IgD-negative memory B cell (primary cell): ENCODE results near the gene AQR. TPM values are rescaled to one million over a fixed set of nuclear protein-coding genes. Genes with fewer than 3 reads are reported as not detected.

ENCODE experiments used
- H3K27ac Mint-ChIP-seq, 3 donors: one replicate each; pipeline ENCODE4 v1.8.0; 2020 to 2022; ENCODE audit warnings: mild to moderate bottlenecking in 3 of 3, mixed read lengths in 3 of 3, moderate library complexity in 1 of 3
- H3K27me3 Mint-ChIP-seq: one replicate; pipeline ENCODE4 v1.8.0; 2021; ENCODE audit warnings: mixed read lengths
- H3K36me3 Mint-ChIP-seq: one replicate; pipeline ENCODE4 v1.8.0; 2020; ENCODE audit warnings: mild to moderate bottlenecking, mixed read lengths
- H3K4me1 Mint-ChIP-seq, 3 donors: one replicate each; pipeline ENCODE4 v1.8.0; 2020 to 2022; ENCODE audit warnings: mixed read lengths in 3 of 3, mild to moderate bottlenecking in 1 of 3
- H3K4me3 Mint-ChIP-seq, 4 donors: one replicate each; pipeline ENCODE4 v1.8.0; 2020 to 2022; ENCODE audit warnings: mild to moderate bottlenecking in 4 of 4, mixed read lengths in 4 of 4, moderate library complexity in 3 of 4
- H3K9me3 Mint-ChIP-seq, 3 donors: one replicate each; pipeline ENCODE4 v1.8.0; 2020 to 2021; ENCODE audit warnings: mixed read lengths in 3 of 3, mild to moderate bottlenecking in 1 of 3
- polyA plus RNA-seq: library from polyadenylated mRNA; unstranded; fragments of 300-500 nt; fragmentation: Illumina TruSeq; gene quantifications from one replicate; pipeline ENCODE4 v1.2.3, GENCODE V29; 2021

The AQR gene
- polyA plus RNA-seq = 11.1 TPM

- H3K27me3 Mint-ChIP-seq = no peaks in the 10 kb centered on the region
- H3K27ac Mint-ChIP-seq = peak within 1 kb of the TSS; percentile 85 to 97 (median 96)
- H3K9me3 Mint-ChIP-seq = no peaks in the 10 kb centered on the region
- peaks cover 29 to 36% (median 34%) of the 10 kb centered on the region in 3 donors for H3K4me1 Mint-ChIP-seq
- H3K36me3 Mint-ChIP-seq = peaks cover 4% of the 10 kb centered on the region
- peak within 1 kb of the TSS; percentile 97 to 100 (median 98) for H3K4me3 Mint-ChIP-seq
Measured at GRCh38 chr15:34969340-34970097, at the start of gene AQR. Gene AQR, minus strand, starts transcription at chr15:34969742. Its CDS starts 129 bp downstream, at chr15:34969613.

- Mint-ChIP-seq H3K9me3 (no peaks in the 10 kb centered on the region), H3K4me3 (no peak overlapping the region), H3K27ac (no peak overlapping the region), H3K27me3 (peaks cover 2% of the 10 kb centered on the region), H3K36me3 (no peaks in the 10 kb centered on the region), H3K4me1 (no peaks in the 10 kb centered on the region)
Measured at GRCh38 chr15:35014241-35014640, 44.7 kb upstream of the AQR start.

- H3K27me3 Mint-ChIP-seq = peaks cover 2% of the 10 kb centered on the region
- H3K9me3 Mint-ChIP-seq = no peaks in the 10 kb centered on the region
- no peak overlapping the region for H3K27ac Mint-ChIP-seq
- H3K36me3 Mint-ChIP-seq = no peaks in the 10 kb centered on the region
- H3K4me3 Mint-ChIP-seq = no peak overlapping the region
- no peaks in the 10 kb centered on the region for H3K4me1 Mint-ChIP-seq
Measured at GRCh38 chr15:35013370-35013769, 43.8 kb upstream of the AQR start.

- Mint-ChIP-seq H3K4me1 (no peaks in the 10 kb centered on the region), H3K27me3 (no peaks in the 10 kb centered on the region), H3K4me3 (no peak overlapping the region)
Measured at GRCh38 chr15:35007397-35007796, 37.9 kb upstream of the AQR start.

GRCh38 chr15:35005933-35006332 is 36.4 kb upstream of the AQR start:
- peaks cover 6% of the 10 kb centered on the region for H3K36me3 Mint-ChIP-seq
- H3K4me3 Mint-ChIP-seq = no peak overlapping the region
- H3K27me3 Mint-ChIP-seq = no peaks in the 10 kb centered on the region
- H3K9me3 Mint-ChIP-seq = no peaks in the 10 kb centered on the region
- no peaks in the 10 kb centered on the region for H3K4me1 Mint-ChIP-seq
- H3K27ac Mint-ChIP-seq = no peak overlapping the region

More at GRCh38 chr15:35007397-35007796, 37.9 kb upstream of the AQR start:
- Mint-ChIP-seq H3K9me3 (no peaks in the 10 kb centered on the region), H3K27ac (no peak overlapping the region), H3K36me3 (peaks cover 6% of the 10 kb centered on the region)

- H3K36me3 Mint-ChIP-seq = peaks cover 6% of the 10 kb centered on the region
- no peaks in the 10 kb centered on the region for H3K27me3 Mint-ChIP-seq
- H3K9me3 Mint-ChIP-seq = no peaks in the 10 kb centered on the region
- H3K4me1 Mint-ChIP-seq = no peaks in the 10 kb centered on the region
- H3K4me3 Mint-ChIP-seq = no peak overlapping the region
- H3K27ac Mint-ChIP-seq = no peak overlapping the region
Measured at GRCh38 chr15:35003928-35004327, 34.4 kb upstream of the AQR start.

GRCh38 chr15:35000511-35000910 is 31.0 kb upstream of the AQR start:
- Mint-ChIP-seq H3K36me3 (peaks cover 1% of the 10 kb centered on the region), H3K9me3 (no peaks in the 10 kb centered on the region), H3K27me3 (no peaks in the 10 kb centered on the region), H3K4me1 (no peaks in the 10 kb centered on the region), H3K4me3 (no peak overlapping the region), H3K27ac (no peak overlapping the region)

GRCh38 chr15:34999906-35000305 is 30.4 kb upstream of the AQR start:
- Mint-ChIP-seq H3K27me3 (no peaks in the 10 kb centered on the region), H3K4me3 (no peak overlapping the region), H3K9me3 (no peaks in the 10 kb centered on the region), H3K36me3 (peaks cover 1% of the 10 kb centered on the region), H3K4me1 (no peaks in the 10 kb centered on the region), H3K27ac (no peak overlapping the region)

GRCh38 chr15:34994925-34995324 is 25.4 kb upstream of the AQR start:
- Mint-ChIP-seq H3K9me3 (no peaks in the 10 kb centered on the region), H3K36me3 (peaks cover 2% of the 10 kb centered on the region), H3K4me1 (peaks cover 0 to 5% (median 4%) of the 10 kb centered on the region in 3 donors), H3K27me3 (no peaks in the 10 kb centered on the region), H3K4me3 (no peak overlapping the region), H3K27ac (no peak overlapping the region)

GRCh38 chr15:34993877-34994276 is 24.3 kb upstream of the AQR start:
- H3K4me1 Mint-ChIP-seq = peaks cover 0 to 12% (median 9%) of the 10 kb centered on the region in 3 donors
- H3K27me3 Mint-ChIP-seq = no peaks in the 10 kb centered on the region
- peaks cover 2% of the 10 kb centered on the region for H3K36me3 Mint-ChIP-seq
- no peak overlapping the region for H3K27ac Mint-ChIP-seq
- no peak overlapping the region for H3K4me3 Mint-ChIP-seq
- no peaks in the 10 kb centered on the region for H3K9me3 Mint-ChIP-seq

- H3K4me3 Mint-ChIP-seq = no peak overlapping the region
- H3K9me3 Mint-ChIP-seq = no peaks in the 10 kb centered on the region
- peaks cover 0 to 17% (median 9%) of the 10 kb centered on the region in 3 donors for H3K4me1 Mint-ChIP-seq
- no peak overlapping the region for H3K27ac Mint-ChIP-seq
- H3K27me3 Mint-ChIP-seq = no peaks in the 10 kb centered on the region
- H3K36me3 Mint-ChIP-seq = peaks cover 2% of the 10 kb centered on the region
Measured at GRCh38 chr15:34993412-34993811, 23.9 kb upstream of the AQR start.

GRCh38 chr15:34988027-34988902 is 18.7 kb upstream of the AQR start, which contains the start of gene ZNF770:
Gene ZNF770, minus strand, starts transcription at chr15:34988287. Its CDS starts 4,853 bp downstream, at chr15:34983434.
- Mint-ChIP-seq H3K4me1 (peaks cover 6 to 34% (median 27%) of the 10 kb centered on the region in 3 donors), H3K27me3 (no peaks in the 10 kb centered on the region), H3K9me3 (no peaks in the 10 kb centered on the region), H3K36me3 (peaks cover 2% of the 10 kb centered on the region), H3K4me3 (peak within 1 kb of the TSS; percentile 97 to 99 (median 99)), H3K27ac (peak within 1 kb of the TSS; percentile 98 to 100 (median 99))

GRCh38 chr15:34987609-34988026 is 18.1 kb upstream of the AQR start:
- Mint-ChIP-seq H3K4me1 (peaks cover 6 to 34% (median 27%) of the 10 kb centered on the region in 3 donors), H3K4me3 (peak overlapping the region; percentile 97 to 99 (median 99)), H3K9me3 (no peaks in the 10 kb centered on the region), H3K36me3 (peaks cover 2% of the 10 kb centered on the region), H3K27me3 (no peaks in the 10 kb centered on the region), H3K27ac (peak overlapping the region; percentile 98 to 100 (median 99))

GRCh38 chr15:34986771-34987480 is 17.4 kb upstream of the AQR start:
- H3K4me1 Mint-ChIP-seq = peaks cover 6 to 37% (median 27%) of the 10 kb centered on the region in 3 donors
- peaks cover 2% of the 10 kb centered on the region for H3K36me3 Mint-ChIP-seq
- H3K9me3 Mint-ChIP-seq = no peaks in the 10 kb centered on the region
- no peaks in the 10 kb centered on the region for H3K27me3 Mint-ChIP-seq
- peak overlapping the region; percentile 97 to 99 (median 99) for H3K4me3 Mint-ChIP-seq
- H3K27ac Mint-ChIP-seq = peak overlapping the region; percentile 98 to 100 (median 99)
